ENCODE measurements around the gene KLHL30.
A peak's percentile ranks its signal among the peaks of the same experiment; 100 is the strongest.

KLHL30 gene

GRCh38 chr2:238120463-238121298, 17.8 kb upstream of the KLHL30 start:
- Histone ChIP-seq H3K27ac (no peak overlapping the region), H3K36me3 (no peaks in the 10 kb centered on the region), H3K9ac (peak overlapping the region in 2 of 11 experiments; percentile 22 to 44; a peak in 2 of 22 replicates), H3K4me3 (no peak overlapping the region), H3K27me3 (peaks cover 0 to 5% (median 0%) of the 10 kb centered on the region in 11 experiments; a peak in 1 of 22 replicates), H4K20me1 (no peaks in the 10 kb centered on the region; a peak in 2 of 22 replicates), H3K4me2 (peak overlapping the region; percentile 13 to 87 (median 66); a peak in 20 of 22 replicates), H3K4me1 (peaks cover 7 to 55% (median 42%) of the 10 kb centered on the region in 10 experiments; a peak in 19 of 20 replicates), H3K9me3 (replicated peaks in 1 of 11) (no peaks in the 10 kb centered on the region)
- TF ChIP-seq Cebpa-rat (IDR thresholded peaks at IDR 0.05) = no peak

- Histone ChIP-seq H3K27ac (no peak overlapping the region), H3K4me1 (peaks cover 7 to 48% (median 32%) of the 10 kb centered on the region in 10 experiments; a peak in 19 of 20 replicates), H3K9ac (no peak overlapping the region), H3K36me3 (no peaks in the 10 kb centered on the region), H3K4me3 (no peak overlapping the region), H3K4me2 (no peak overlapping the region), H3K27me3 (peaks cover 0 to 5% (median 0%) of the 10 kb centered on the region in 11 experiments; a peak in 1 of 22 replicates), H3K9me3 (replicated peaks in 1 of 11) (no peaks in the 10 kb centered on the region), H4K20me1 (no peaks in the 10 kb centered on the region; a peak in 2 of 22 replicates)
- TF ChIP-seq Cebpa-rat (IDR thresholded peaks at IDR 0.05) = no peak
These were observed 16.8 kb upstream of the KLHL30 start for GRCh38 chr2:238121511-238122286.

- no peak overlapping the region for H3K4me3 ChIP-seq
- H3K9ac ChIP-seq = 0 out of 22 replicates have a peak overlapping the region, but pooled peaks of 1 of the 11 experiments have one; percentile 11
- H3K27ac ChIP-seq = no peak overlapping the region
- no peaks in the 10 kb centered on the region; a peak in 2 of 22 replicates for H4K20me1 ChIP-seq
- H3K4me1 ChIP-seq = peaks cover 7 to 52% (median 38%) of the 10 kb centered on the region in 10 experiments; a peak in 19 of 20 replicates
- no peaks in the 10 kb centered on the region for H3K9me3 ChIP-seq (replicated peaks in 1 of 11)
- H3K36me3 ChIP-seq = no peaks in the 10 kb centered on the region
- peaks cover 0 to 5% (median 0%) of the 10 kb centered on the region in 11 experiments; a peak in 1 of 22 replicates for H3K27me3 ChIP-seq
- H3K4me2 ChIP-seq = peak overlapping the region in 7 of 11 experiments; percentile 2 to 54 (median 49); a peak in 13 of 22 replicates
- no peak for TF ChIP-seq Cebpa-rat (IDR thresholded peaks at IDR 0.05)
These were observed 15.9 kb upstream of the KLHL30 start for GRCh38 chr2:238122287-238123217.

GRCh38 chr2:238123218-238123971, 15.1 kb upstream of the KLHL30 start:
- Histone ChIP-seq H3K4me3 (no peak overlapping the region), H3K27me3 (peaks cover 0 to 5% (median 0%) of the 10 kb centered on the region in 11 experiments; a peak in 1 of 22 replicates), H3K9ac (0 out of 22 replicates have a peak overlapping the region, but pooled peaks of 1 of the 11 experiments have one; percentile 11), H3K4me2 (peak overlapping the region in 9 of 11 experiments; percentile 2 to 54 (median 46); a peak in 15 of 22 replicates), H3K9me3 (replicated peaks in 1 of 11) (no peaks in the 10 kb centered on the region), H3K27ac (no peak overlapping the region), H3K36me3 (no peaks in the 10 kb centered on the region), H4K20me1 (no peaks in the 10 kb centered on the region; a peak in 2 of 22 replicates), H3K4me1 (peaks cover 7 to 59% (median 43%) of the 10 kb centered on the region in 10 experiments; a peak in 19 of 20 replicates)
- TF ChIP-seq Cebpa-rat (IDR thresholded peaks at IDR 0.05) = no peak

- no peak overlapping the region for H3K4me3 ChIP-seq
- peaks cover 7 to 60% (median 43%) of the 10 kb centered on the region in 10 experiments; a peak in 19 of 20 replicates for H3K4me1 ChIP-seq
- H3K27ac ChIP-seq = no peak overlapping the region
- H3K27me3 ChIP-seq = peaks cover 0 to 5% (median 0%) of the 10 kb centered on the region in 11 experiments; a peak in 1 of 22 replicates
- TF ChIP-seq Cebpa-rat (IDR thresholded peaks at IDR 0.05) = no peak
- H3K9ac ChIP-seq = no peak overlapping the region
- no peaks in the 10 kb centered on the region; a peak in 2 of 22 replicates for H4K20me1 ChIP-seq
- peak overlapping the region in 8 of 11 experiments; percentile 2 to 54 (median 48); a peak in 10 of 22 replicates for H3K4me2 ChIP-seq
- H3K36me3 ChIP-seq = no peaks in the 10 kb centered on the region
- no peaks in the 10 kb centered on the region for H3K9me3 ChIP-seq (replicated peaks in 1 of 11)
These were observed 14.4 kb upstream of the KLHL30 start for GRCh38 chr2:238123991-238124470.

GRCh38 chr2:238124488-238125126, 13.9 kb upstream of the KLHL30 start:
- Histone ChIP-seq H3K4me1 (peaks cover 7 to 63% (median 42%) of the 10 kb centered on the region in 10 experiments; a peak in 19 of 20 replicates), H3K27ac (no peak overlapping the region), H3K4me3 (no peak overlapping the region), H3K4me2 (0 out of 22 replicates have a peak overlapping the region, but pooled peaks of 1 of the 11 experiments have one; percentile 51), H3K9ac (no peak overlapping the region), H3K36me3 (no peaks in the 10 kb centered on the region), H4K20me1 (no peaks in the 10 kb centered on the region; a peak in 2 of 22 replicates), H3K9me3 (replicated peaks in 1 of 11) (no peaks in the 10 kb centered on the region), H3K27me3 (peaks cover 0 to 5% (median 0%) of the 10 kb centered on the region in 11 experiments; a peak in 1 of 22 replicates)
- no peak for TF ChIP-seq Cebpa-rat (IDR thresholded peaks at IDR 0.05)
